ENCODE results near the gene LARP1B. TPM values are rescaled to one million over a fixed set of nuclear protein-coding genes. Genes with fewer than 3 reads are reported as not detected.
"Not testable (repeated sequence)": the region's sequence is repeated elsewhere in the genome, so short reads cannot be mapped to it uniquely, and the experiment has no call there.

The LARP1B gene
- total and polyA plus RNA-seq, 7 experiments from 2014 or later: 3.9 to 18.2 (median 10.2) TPM

GRCh38 chr4:128242601-128243000, 181.5 kb downstream of the LARP1B start:
- Mint-ChIP-seq H3K27me3 (peaks cover 0 to 25% (median 19%) of the 10 kb centered on the region in 5 donors), H3K36me3 (peaks cover 0 to 4% (median 0%) of the 10 kb centered on the region in 5 donors), H3K4me3 (no peak overlapping the region), H3K4me1 (no peaks in the 10 kb centered on the region), H3K27ac (no peak overlapping the region), H3K9me3 (peaks cover 0 to 15% (median under 1%) of the 10 kb centered on the region in 11 donors)
- no peak for DNase-seq
- Histone ChIP-seq H3K27me3 (ENCODE audit: control insufficient read depth in 2 of 2, insufficient read depth in 2 of 2, low read length in 2 of 2) (no peaks in the 10 kb centered on the region), H3K4me1 (ENCODE audit: control insufficient read depth in 2 of 2, insufficient read depth in 2 of 2, low read length in 2 of 2) (no peaks in the 10 kb centered on the region), H3K4me3 (ENCODE audit: low read length) (no peak overlapping the region), H3K27ac (ENCODE audit: low read depth, low read length) (no peak overlapping the region), H3K36me3 (ENCODE audit: control insufficient read depth in 2 of 3, insufficient read depth in 3 of 3, low read length in 3 of 3) (no peaks in the 10 kb centered on the region), H3K9me3 (ENCODE audit: control insufficient read depth in 2 of 3, low read length in 3 of 3) (no peaks in the 10 kb centered on the region)
- intact Hi-C loops (cut with micrococcal nuclease): no loop called here
- ChIA-PET CTCF (no interaction called here), POLR2A (no interaction called here)
- ATAC-seq: no peak

- intact Hi-C loops (cut with micrococcal nuclease): no loop called here
- Mint-ChIP-seq H3K36me3 (peaks cover 0 to 4% (median 0%) of the 10 kb centered on the region in 5 donors), H3K4me3 (no peak overlapping the region), H3K27ac (no peak overlapping the region), H3K27me3 (peaks cover 0 to 25% (median 19%) of the 10 kb centered on the region in 5 donors), H3K9me3 (peaks cover 0 to 27% (median 6%) of the 10 kb centered on the region in 11 donors), H3K4me1 (no peaks in the 10 kb centered on the region)
- Histone ChIP-seq H3K4me3 (ENCODE audit: low read length) (no peak overlapping the region), H3K4me1 (ENCODE audit: control insufficient read depth in 2 of 2, insufficient read depth in 2 of 2, low read length in 2 of 2) (no peaks in the 10 kb centered on the region), H3K36me3 (ENCODE audit: control insufficient read depth in 2 of 3, insufficient read depth in 3 of 3, low read length in 3 of 3) (no peaks in the 10 kb centered on the region), H3K27me3 (ENCODE audit: control insufficient read depth in 2 of 2, insufficient read depth in 2 of 2, low read length in 2 of 2) (no peaks in the 10 kb centered on the region), H3K9me3 (ENCODE audit: control insufficient read depth in 2 of 3, low read length in 3 of 3) (no peaks in the 10 kb centered on the region), H3K27ac (ENCODE audit: low read depth, low read length) (no peak overlapping the region)
- ChIA-PET CTCF (no interaction called here), POLR2A (no interaction called here)
- DNase-seq: no peak
- no peak for ATAC-seq
Measured at GRCh38 chr4:128244379-128244778, 183.3 kb downstream of the LARP1B start.

GRCh38 chr4:128245391-128245790, 184.3 kb downstream of the LARP1B start:
- H3K4me1 Mint-ChIP-seq; H3K4me3 ChIP-seq (ENCODE audit: low read length); H3K36me3 Mint-ChIP-seq; intact Hi-C loops (cut with micrococcal nuclease); POLR2A ChIA-PET; DNase-seq; ATAC-seq; H3K4me1 ChIP-seq (ENCODE audit: control insufficient read depth in 2 of 2, insufficient read depth in 2 of 2, low read length in 2 of 2); H3K27ac Mint-ChIP-seq; H3K27me3 ChIP-seq (ENCODE audit: control insufficient read depth in 2 of 2, insufficient read depth in 2 of 2, low read length in 2 of 2); H3K27ac ChIP-seq (ENCODE audit: low read depth, low read length); H3K4me3 Mint-ChIP-seq; H3K36me3 ChIP-seq (ENCODE audit: control insufficient read depth in 2 of 3, insufficient read depth in 3 of 3, low read length in 3 of 3); H3K9me3 ChIP-seq (ENCODE audit: control insufficient read depth in 2 of 3, low read length in 3 of 3): not testable (repeated sequence)
- Mint-ChIP-seq H3K9me3 (peaks cover 0 to 36% (median 7%) of the 10 kb centered on the region in 11 donors), H3K27me3 (peaks cover 0 to 21% (median 16%) of the 10 kb centered on the region in 5 donors)
- CTCF ChIA-PET: interaction anchor here (0.6 kb wide), 1 partner anchor 22 kb away, joined by 3 read pairs; no protein-coding TSS in a partner anchor

- intact Hi-C loops (cut with micrococcal nuclease): no loop called here
Measured at GRCh38 chr4:128247906-128248305, 186.8 kb downstream of the LARP1B start.

GRCh38 chr4:128249787-128250668, 188.9 kb downstream of the LARP1B start:
- no peak overlapping the region for H3K27ac Mint-ChIP-seq

More at GRCh38 chr4:128247906-128248305, 186.8 kb downstream of the LARP1B start:
- Mint-ChIP-seq H3K27ac (no peak overlapping the region), H3K36me3 (no peaks in the 10 kb centered on the region), H3K4me3 (no peak overlapping the region), H3K4me1 (no peaks in the 10 kb centered on the region), H3K27me3 (peaks cover 0 to 16% (median 5%) of the 10 kb centered on the region in 5 donors), H3K9me3 (peaks cover 0 to 47% (median 7%) of the 10 kb centered on the region in 11 donors)
- H3K9me3 ChIP-seq (ENCODE audit: control insufficient read depth in 2 of 3, low read length in 3 of 3): no peaks in the 10 kb centered on the region
- POLR2A ChIA-PET: no interaction called here
- no peaks in the 10 kb centered on the region for H3K27me3 ChIP-seq (ENCODE audit: control insufficient read depth in 2 of 2, insufficient read depth in 2 of 2, low read length in 2 of 2)
- CTCF ChIA-PET: no interaction called here
- no peak for DNase-seq
- no peak overlapping the region for H3K4me3 ChIP-seq (ENCODE audit: low read length)
- no peaks in the 10 kb centered on the region for H3K4me1 ChIP-seq (ENCODE audit: control insufficient read depth in 2 of 2, insufficient read depth in 2 of 2, low read length in 2 of 2)
- ATAC-seq: no peak
- H3K36me3 ChIP-seq (ENCODE audit: control insufficient read depth in 2 of 3, insufficient read depth in 3 of 3, low read length in 3 of 3): no peaks in the 10 kb centered on the region
- H3K27ac ChIP-seq (ENCODE audit: low read depth, low read length): no peak overlapping the region

GRCh38 chr4:128255906-128256305, 194.8 kb downstream of the LARP1B start:
- no peaks in the 10 kb centered on the region for H3K4me1 Mint-ChIP-seq
- no peak overlapping the region for H3K27ac Mint-ChIP-seq
- ChIA-PET CTCF (no interaction called here), POLR2A (interaction anchor here (0.5 kb wide), 1 partner anchor 458 kb away, joined by 3 read pairs; no protein-coding TSS in a partner anchor)
- Histone ChIP-seq H3K4me1 (ENCODE audit: control insufficient read depth in 2 of 2, insufficient read depth in 2 of 2, low read length in 2 of 2) (no peaks in the 10 kb centered on the region), H3K36me3 (ENCODE audit: control insufficient read depth in 2 of 3, insufficient read depth in 3 of 3, low read length in 3 of 3) (no peaks in the 10 kb centered on the region), H3K27me3 (ENCODE audit: control insufficient read depth in 2 of 2, insufficient read depth in 2 of 2, low read length in 2 of 2) (no peaks in the 10 kb centered on the region), H3K9me3 (ENCODE audit: control insufficient read depth in 2 of 3, low read length in 3 of 3) (no peaks in the 10 kb centered on the region), H3K27ac (ENCODE audit: low read depth, low read length) (no peak overlapping the region), H3K4me3 (ENCODE audit: low read length) (no peak overlapping the region)
- H3K9me3 Mint-ChIP-seq: peaks cover 0 to 8% (median 0%) of the 10 kb centered on the region in 11 donors
- DNase-seq: no peak
- H3K36me3 Mint-ChIP-seq: no peaks in the 10 kb centered on the region
- H3K4me3 Mint-ChIP-seq: no peak overlapping the region
- H3K27me3 Mint-ChIP-seq: peaks cover 7 to 29% (median 21%) of the 10 kb centered on the region in 5 donors
- no peak for ATAC-seq
- intact Hi-C loops (cut with micrococcal nuclease): no loop called here

More at GRCh38 chr4:128249787-128250668, 188.9 kb downstream of the LARP1B start:
- Mint-ChIP-seq H3K9me3 (peaks cover 0 to 47% (median 8%) of the 10 kb centered on the region in 11 donors), H3K4me1 (no peaks in the 10 kb centered on the region), H3K36me3 (no peaks in the 10 kb centered on the region), H3K4me3 (no peak overlapping the region), H3K27me3 (peaks cover 0 to 17% (median 15%) of the 10 kb centered on the region in 5 donors)
- no peaks in the 10 kb centered on the region for H3K4me1 ChIP-seq (ENCODE audit: control insufficient read depth in 2 of 2, insufficient read depth in 2 of 2, low read length in 2 of 2)
- no peak overlapping the region for H3K4me3 ChIP-seq (ENCODE audit: low read length)
- no peaks in the 10 kb centered on the region for H3K9me3 ChIP-seq (ENCODE audit: control insufficient read depth in 2 of 3, low read length in 3 of 3)
- no peaks in the 10 kb centered on the region for H3K27me3 ChIP-seq (ENCODE audit: control insufficient read depth in 2 of 2, insufficient read depth in 2 of 2, low read length in 2 of 2)
- no peak for ATAC-seq
- ChIA-PET POLR2A (no interaction called here), CTCF (interaction anchor here (0.6 to 1.1 kb wide), 2 partner anchors 15 to 59 kb away, joined by 5 to 7 read pairs; no protein-coding TSS in a partner anchor)
- no peak for DNase-seq
- H3K36me3 ChIP-seq (ENCODE audit: control insufficient read depth in 2 of 3, insufficient read depth in 3 of 3, low read length in 3 of 3): no peaks in the 10 kb centered on the region
- H3K27ac ChIP-seq (ENCODE audit: low read depth, low read length): no peak overlapping the region
- intact Hi-C loops (cut with micrococcal nuclease): no loop called here

Measured in naive thymus-derived CD4-positive, alpha-beta T cell (primary cell).